ENCODE measurements around the gene CEP83.

- no peak for TF ChIP-seq GATA2 (IDR thresholded peaks at IDR 0.05; ENCODE audit: low read depth, low read length)
- TF ChIP-seq GATA3 (IDR thresholded peaks at IDR 0.05; ENCODE audit: low read depth, low read length), result no peak
Observed at GRCh38 chr12:94338006-94338794, 121.5 kb downstream of the CEP83 start.
